GM12878 (cell line): ENCODE measurements around the gene TFCP2. TPM values are rescaled to one million over a fixed set of nuclear protein-coding genes. Genes with fewer than 3 reads are reported as not detected.
A peak's percentile ranks its signal among the peaks of the same experiment; 100 is the strongest.

Experiments used
- BACH1 ChIP-seq: fragments of 450-650 bp; IDR thresholded peaks from 2 replicates; pipeline ENCODE4 v1.6.1; 2017; ENCODE audit warnings: mild to moderate bottlenecking, borderline replicate concordance
- BCL11A ChIP-seq: IDR thresholded peaks from 2 replicates; pipeline ENCODE4 v1.6.1; 2011; ENCODE audit warnings: low read depth, low read length
- DPF2 ChIP-seq: fragments of 450-650 bp; IDR thresholded peaks from 2 replicates; pipeline ENCODE4 v1.6.1; 2017; ENCODE audit warnings: mild to moderate bottlenecking
- E2F4 ChIP-seq: IDR thresholded peaks from 2 replicates; pipeline ENCODE4 v1.6.1; 2012; ENCODE audit warnings: low read depth, low read length, improper control_type of control experiment
- GABPA ChIP-seq: IDR thresholded peaks from 2 replicates; pipeline ENCODE4 v1.6.1; 2014; ENCODE audit warnings: antibody characterized with exemption, low read depth, mild to moderate bottlenecking, inconsistent platforms
- HCFC1 ChIP-seq: fragments of 150-350 bp; IDR thresholded peaks from 2 replicates; pipeline ENCODE4 v1.6.1; 2014; ENCODE audit warnings: low read length
- HSF1 ChIP-seq: fragments of 150-350 bp; IDR thresholded peaks from 2 replicates; pipeline ENCODE4 v1.6.1; 2014; ENCODE audit warnings: mild to moderate bottlenecking, low read depth, low read length
- MTA3 ChIP-seq: IDR thresholded peaks from 2 replicates; pipeline ENCODE4 v1.6.1; 2012; ENCODE audit warnings: low read length, inconsistent platforms, borderline replicate concordance
- NFYA ChIP-seq: IDR thresholded peaks from 2 replicates; pipeline ENCODE4 v1.6.1; 2011; ENCODE audit warnings: low read depth, mild to moderate bottlenecking, low read length, improper control_type of control experiment, borderline replicate concordance
- NR2C1 ChIP-seq: fragments of 450-650 bp; IDR thresholded peaks from 2 replicates; pipeline ENCODE4 v1.6.1; 2017; ENCODE audit warnings: antibody characterized with exemption, mild to moderate bottlenecking, moderate library complexity
- NR2F1 ChIP-seq: fragments of 450-650 bp; conservative IDR thresholded peaks from 2 replicates; pipeline ENCODE4 v1.6.1; 2017; ENCODE audit warnings: mild to moderate bottlenecking
- PAX8 ChIP-seq: fragments of 450-650 bp; IDR thresholded peaks from 2 replicates; pipeline ENCODE4 v1.6.1; 2017; ENCODE audit warnings: mild to moderate bottlenecking, moderate library complexity
- POU2F2 ChIP-seq: IDR thresholded peaks from 3 replicates; pipeline ENCODE4 v1.6.1; 2011; ENCODE audit warnings: low read depth, mild to moderate bottlenecking, low read length, borderline replicate concordance
- RAD51 ChIP-seq: fragments of 450-650 bp; IDR thresholded peaks from 2 replicates; pipeline ENCODE4 v1.6.1; 2016; ENCODE audit warnings: moderate library complexity, mild to moderate bottlenecking, inconsistent platforms
- RELB ChIP-seq: fragments of 450-650 bp; IDR thresholded peaks from 2 replicates; pipeline ENCODE4 v1.6.1; 2017; ENCODE audit warnings: low read depth, mild to moderate bottlenecking, moderate library complexity
- SMAD5 ChIP-seq: IDR thresholded peaks from 2 replicates; pipeline ENCODE4 v1.6.1; 2016; ENCODE audit warnings: antibody characterized with exemption, low read depth
- SMARCA5 ChIP-seq: fragments of 450-650 bp; IDR thresholded peaks from 2 replicates; pipeline ENCODE4 v1.6.1; 2017; ENCODE audit warnings: mild to moderate bottlenecking
- TBL1XR1 ChIP-seq: IDR thresholded peaks from 2 replicates; pipeline ENCODE4 v1.6.1; 2012; ENCODE audit warnings: low read depth, low read length, improper control_type of control experiment
- USF1 ChIP-seq: IDR thresholded peaks from 2 replicates; pipeline ENCODE4 v1.6.1; 2011; ENCODE audit warnings: borderline replicate concordance, low read depth, mild to moderate bottlenecking, moderate library complexity, mixed read lengths, low read length; ENCODE audit not compliant: insufficient read depth; ENCODE audit errors: extremely low read length
- WRNIP1 ChIP-seq: IDR thresholded peaks from 2 replicates; pipeline ENCODE4 v1.6.1; 2011; ENCODE audit warnings: low read depth, low read length, improper control_type of control experiment, borderline replicate concordance
- ZBTB40 ChIP-seq: fragments of 450-650 bp; IDR thresholded peaks from 2 replicates; pipeline ENCODE4 v1.6.1; 2016; ENCODE audit warnings: mild to moderate bottlenecking, moderate library complexity, borderline replicate concordance
- polyA plus RNA-seq, 11 experiments: library from polyadenylated mRNA; depleted of rRNA in 4 of 11; unstranded in 6 of 11; stranded (reverse) in 5 of 11; fragments of >200 nt; fragmentation: Nextera tagmentation in 4 of 11; fragmentation: Illumina TruSeq in 1 of 11; extraction: Ambion mirVana in 4 of 11; extraction: Trizol in 1 of 11; gene quantifications; 1 replicate in 1 of 11; 2 replicates in 10 of 11; pipeline versions ENCODE4 v1.2.1 to v1.2.3, GENCODE V29; 2011 to 2016; ENCODE audit warnings: inconsistent platforms in 2 of 11, missing spikeins in 2 of 11, low read depth in 1 of 11
- total RNA-seq, 4 experiments: library from RNA; depleted of rRNA in 3 of 4; stranded (reverse); fragments of >200 nt in 3 of 4; fragmentation: Illumina TruSeq in 1 of 4; extraction: Trizol in 1 of 4; gene quantifications; 2 replicates each; pipeline versions ENCODE4 v1.2.1 to v1.2.3, GENCODE V29; 2013 to 2021

Gene TFCP2
- total and polyA plus RNA-seq, 10 of the 15 experiments (the other 5 are each of a cell fraction or from before 2014, with no cell fraction given): 5.8 to 29.7 (median 14.2) TPM

- TF ChIP-seq HSF1: no peak
- no peak for TF ChIP-seq RAD51
- TF ChIP-seq ZBTB40: peak; percentile 96
- TF ChIP-seq POU2F2: no peak
- TF ChIP-seq GABPA: peak; percentile 94
- no peak; the same call in 1 of the 2 replicates for TF ChIP-seq MTA3
- no peak for TF ChIP-seq PAX8
- peak; percentile 90 for TF ChIP-seq SMAD5
- TF ChIP-seq HCFC1: peak; percentile 12; the same call in 1 of the 2 replicates
- TF ChIP-seq BACH1: 0 out of 2 replicates have a peak, but pooled peaks have one; percentile 24
- TF ChIP-seq NR2C1: peak; percentile 77
- no peak for TF ChIP-seq NFYA
- TF ChIP-seq TBL1XR1: no peak
- no peak; the same call in 1 of the 2 replicates for TF ChIP-seq NR2F1
- TF ChIP-seq SMARCA5: no peak
- no peak for TF ChIP-seq WRNIP1
- no peak for TF ChIP-seq USF1
- TF ChIP-seq BCL11A: peak; percentile 80; the same call in 1 of the 2 replicates
- 0 out of 2 replicates have a peak, but pooled peaks have one; percentile 14 for TF ChIP-seq E2F4
- no peak for TF ChIP-seq DPF2
- no peak; the same call in 1 of the 2 replicates for TF ChIP-seq RELB
These were observed at the start of gene TFCP2 (continued) for GRCh38 chr12:51172515-51173431.
